Muscle layer of colon (tissue), 2 donors: ENCODE results near the gene LANCL2.

ENCODE experiments used
- H3K27ac ChIP-seq: one replicate; pipeline ENCODE4 v1.7.0; 2013; ENCODE audit warnings: low read depth, mild to moderate bottlenecking, low read length, moderate library complexity
- H3K27me3 ChIP-seq, 2 donors: one replicate each; pipeline ENCODE4 v1.7.0; 2013; ENCODE audit warnings: low read length in 2 of 2, mild to moderate bottlenecking in 2 of 2; ENCODE audit not compliant: insufficient read depth in 2 of 2, control insufficient read depth in 1 of 2
- H3K36me3 ChIP-seq: one replicate; pipeline ENCODE4 v1.7.0; 2013; ENCODE audit warnings: mild to moderate bottlenecking, low read length; ENCODE audit not compliant: insufficient read depth
- H3K4me1 ChIP-seq: one replicate; pipeline ENCODE4 v1.7.0; 2013; ENCODE audit warnings: mild to moderate bottlenecking, low read length; ENCODE audit not compliant: insufficient read depth
- H3K4me3 ChIP-seq, 2 donors: one replicate each; pipeline ENCODE4 v1.7.0; 2013; ENCODE audit warnings: low read length in 2 of 2, low read depth in 1 of 2, mild to moderate bottlenecking in 1 of 2, moderate library complexity in 1 of 2
- H3K9ac ChIP-seq: one replicate; pipeline ENCODE4 v1.7.0; 2013; ENCODE audit warnings: low read length
- H3K9me3 ChIP-seq: one replicate; pipeline ENCODE4 v1.7.0; 2013; ENCODE audit warnings: mild to moderate bottlenecking, low read length
- donor health status: abdominal sarcoma.
- donor health status: Adenocarcinoma of cecum.

The LANCL2 gene

GRCh38 chr7:55431898-55432297 is 66.8 kb downstream of the LANCL2 start:
- Histone ChIP-seq H3K9me3 (no peaks in the 10 kb centered on the region), H3K4me3 (no peak overlapping the region), H3K27ac (no peak overlapping the region)

GRCh38 chr7:55432506-55432905 is 67.4 kb downstream of the LANCL2 start:
- Histone ChIP-seq H3K4me1 (no peaks in the 10 kb centered on the region), H3K9ac (no peak overlapping the region), H3K27me3 (no peaks in the 10 kb centered on the region), H3K27ac (no peak overlapping the region), H3K36me3 (peaks cover 4% of the 10 kb centered on the region), H3K4me3 (no peak overlapping the region), H3K9me3 (no peaks in the 10 kb centered on the region)

More at GRCh38 chr7:55431898-55432297, 66.8 kb downstream of the LANCL2 start:
- Histone ChIP-seq H3K9ac (no peak overlapping the region), H3K4me1 (no peaks in the 10 kb centered on the region), H3K36me3 (peaks cover 4% of the 10 kb centered on the region), H3K27me3 (no peaks in the 10 kb centered on the region)

- Histone ChIP-seq H3K36me3 (peaks cover 4% of the 10 kb centered on the region), H3K4me1 (no peaks in the 10 kb centered on the region), H3K27me3 (no peaks in the 10 kb centered on the region), H3K4me3 (no peak overlapping the region), H3K27ac (no peak overlapping the region), H3K9ac (no peak overlapping the region), H3K9me3 (no peaks in the 10 kb centered on the region)
Observed at GRCh38 chr7:55432939-55433784, 68.0 kb downstream of the LANCL2 start.

GRCh38 chr7:55435466-55435865 is 70.3 kb downstream of the LANCL2 start:
- no peaks in the 10 kb centered on the region for H3K27me3 ChIP-seq
- H3K36me3 ChIP-seq: peaks cover 4% of the 10 kb centered on the region
- H3K4me1 ChIP-seq: no peaks in the 10 kb centered on the region
- no peaks in the 10 kb centered on the region for H3K9me3 ChIP-seq
- no peak overlapping the region for H3K27ac ChIP-seq
- no peak overlapping the region for H3K4me3 ChIP-seq
- no peak overlapping the region for H3K9ac ChIP-seq

- H3K4me1 ChIP-seq: no peaks in the 10 kb centered on the region
- H3K27me3 ChIP-seq: no peaks in the 10 kb centered on the region
- H3K4me3 ChIP-seq: no peak overlapping the region
- no peak overlapping the region for H3K27ac ChIP-seq
- H3K9ac ChIP-seq: no peak overlapping the region
- no peaks in the 10 kb centered on the region for H3K36me3 ChIP-seq
- H3K9me3 ChIP-seq: no peaks in the 10 kb centered on the region
Observed at GRCh38 chr7:55436457-55436856, 71.3 kb downstream of the LANCL2 start.

GRCh38 chr7:55437375-55437774 is 72.2 kb downstream of the LANCL2 start:
- Histone ChIP-seq H3K4me1 (no peaks in the 10 kb centered on the region), H3K36me3 (no peaks in the 10 kb centered on the region), H3K4me3 (no peak overlapping the region), H3K27me3 (no peaks in the 10 kb centered on the region), H3K27ac (no peak overlapping the region), H3K9me3 (no peaks in the 10 kb centered on the region), H3K9ac (no peak overlapping the region)

GRCh38 chr7:55438085-55438756 is 73.1 kb downstream of the LANCL2 start:
- Histone ChIP-seq H3K9ac (no peak overlapping the region), H3K27ac (no peak overlapping the region), H3K27me3 (no peaks in the 10 kb centered on the region), H3K4me3 (no peak overlapping the region), H3K9me3 (no peaks in the 10 kb centered on the region), H3K36me3 (no peaks in the 10 kb centered on the region), H3K4me1 (no peaks in the 10 kb centered on the region)

- Histone ChIP-seq H3K9me3 (no peaks in the 10 kb centered on the region), H3K9ac (no peak overlapping the region), H3K36me3 (no peaks in the 10 kb centered on the region), H3K27ac (no peak overlapping the region), H3K4me3 (no peak overlapping the region), H3K4me1 (no peaks in the 10 kb centered on the region), H3K27me3 (no peaks in the 10 kb centered on the region)
Observed at GRCh38 chr7:55438757-55439525, 73.8 kb downstream of the LANCL2 start.

- Histone ChIP-seq H3K9me3 (no peaks in the 10 kb centered on the region), H3K27ac (no peak overlapping the region), H3K4me1 (no peaks in the 10 kb centered on the region), H3K36me3 (no peaks in the 10 kb centered on the region), H3K27me3 (no peaks in the 10 kb centered on the region), H3K4me3 (no peak overlapping the region), H3K9ac (no peak overlapping the region)
Observed at GRCh38 chr7:55439627-55440026, 74.5 kb downstream of the LANCL2 start.

GRCh38 chr7:55440040-55440690 is 75.0 kb downstream of the LANCL2 start:
- Histone ChIP-seq H3K36me3 (no peaks in the 10 kb centered on the region), H3K9ac (no peak overlapping the region), H3K4me3 (no peak overlapping the region), H3K27me3 (no peaks in the 10 kb centered on the region), H3K4me1 (no peaks in the 10 kb centered on the region), H3K27ac (no peak overlapping the region), H3K9me3 (no peaks in the 10 kb centered on the region)

GRCh38 chr7:55441002-55441401 is 75.9 kb downstream of the LANCL2 start:
- H3K4me3 ChIP-seq: no peak overlapping the region
- no peaks in the 10 kb centered on the region for H3K36me3 ChIP-seq
- H3K27me3 ChIP-seq: no peaks in the 10 kb centered on the region
- no peaks in the 10 kb centered on the region for H3K9me3 ChIP-seq
- H3K27ac ChIP-seq: no peak overlapping the region
- no peak overlapping the region for H3K9ac ChIP-seq
- no peaks in the 10 kb centered on the region for H3K4me1 ChIP-seq
